MCF 10A (cell line): ENCODE measurements around the gene LMX1B. TPM values are rescaled to one million over a fixed set of nuclear protein-coding genes. Genes with fewer than 3 reads are reported as not detected.

Experiments used
- BruUV-seq: library from RNA; stranded (reverse); fragments of 400-500 nt; replicated peaks from 2 replicates; lab custom pipeline; 2021; lab: Mats Ljungman, UMichigan
- CTCF ChIA-PET: fragments of 300-600 bp; sonication (Branson Sonifier 250); formaldehyde crosslinking; extraction: SDS; loops from one replicate; lab custom pipeline; 2021; ENCODE audit warnings: antibody characterized with exemption, inconsistent platforms; lab: Yijun Ruan, JAX
- POLR2A ChIA-PET: fragments of 300-600, 350-650 bp; sonication (Branson Sonifier 250); formaldehyde crosslinking; extraction: SDS; loops from one replicate; lab custom pipeline; 2020; ENCODE audit warnings: antibody characterized with exemption, inconsistent platforms; lab: Yijun Ruan, JAX
- DNase-seq: peaks from one replicate; pipeline ENCODE4 v3.0.0-alpha.2; 2018; ENCODE audit not compliant: unreplicated experiment
- H3K27ac Mint-ChIP-seq: one replicate; pipeline ENCODE4 v1.8.0; 2022; ENCODE audit warnings: mild to moderate bottlenecking, low read depth, mixed read lengths; ENCODE audit not compliant: unreplicated experiment
- H3K27me3 Mint-ChIP-seq: one replicate; pipeline ENCODE4 v1.8.0; 2022; ENCODE audit warnings: mixed read lengths; ENCODE audit not compliant: insufficient read depth, unreplicated experiment
- H3K36me3 Mint-ChIP-seq: one replicate; pipeline ENCODE4 v1.8.0; 2022; ENCODE audit warnings: mild to moderate bottlenecking, moderate library complexity, mixed read lengths; ENCODE audit not compliant: insufficient read depth, unreplicated experiment
- H3K4me1 Mint-ChIP-seq: one replicate; pipeline ENCODE4 v1.8.0; 2022; ENCODE audit warnings: mixed read lengths; ENCODE audit not compliant: insufficient read depth, unreplicated experiment
- H3K4me3 Mint-ChIP-seq: one replicate; pipeline ENCODE4 v1.8.0; 2022; ENCODE audit warnings: mild to moderate bottlenecking, moderate library complexity, mixed read lengths; ENCODE audit not compliant: unreplicated experiment
- H3K9me3 Mint-ChIP-seq: one replicate; pipeline ENCODE4 v1.8.0; 2022; ENCODE audit warnings: mixed read lengths; ENCODE audit not compliant: unreplicated experiment
- intact Hi-C: fragments of 100-400 bp; cut with micrococcal nuclease; formaldehyde crosslinking; loops from 2 replicates; pipeline ENCODE4 v1.14.1; 2022
- total RNA-seq: library from RNA; stranded (reverse); gene quantifications from 2 replicates; pipeline ENCODE4 v1.2.3, GENCODE V29; 2022
- TF ChIP-seq, protein P1 (sequence below): fragments of 200-600 bp; IDR thresholded peaks from one replicate; pipeline ENCODE4 v1.8.0; 2022; ENCODE audit warnings: antibody characterized with exemption, mild to moderate bottlenecking; ENCODE audit not compliant: unreplicated experiment

Gene LMX1B
- total RNA-seq, 1 experiment from 2014 or later: 3.4 TPM

DNA sequence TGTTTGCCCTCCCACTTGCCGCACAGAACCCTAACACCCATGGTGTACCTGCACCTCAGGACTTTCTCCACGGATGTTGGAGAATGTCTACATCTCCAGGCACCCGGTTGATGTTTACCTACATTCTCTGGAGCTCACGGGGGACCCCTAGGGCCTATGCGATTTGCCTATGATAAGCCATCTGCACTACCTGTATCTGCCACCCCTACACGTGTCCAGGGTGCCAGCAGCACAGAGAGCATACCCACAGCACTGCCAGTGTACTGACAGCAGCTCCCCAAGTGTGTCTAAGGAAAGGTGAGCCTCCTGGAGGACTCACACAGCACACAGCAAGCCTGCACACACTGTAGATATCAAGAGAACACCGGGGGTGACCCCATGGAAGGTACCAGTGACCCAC lies 31.3 kb upstream of the LMX1B start:
- DNase-seq: no peak
- Mint-ChIP-seq H3K4me1 (no peaks in the 10 kb centered on the region), H3K4me3 (no peak overlapping the region), H3K36me3 (no peaks in the 10 kb centered on the region), H3K27ac (no peak overlapping the region), H3K9me3 (no peaks in the 10 kb centered on the region), H3K27me3 (peaks cover 39% of the 10 kb centered on the region)
- intact Hi-C loops: no loop called here
- ChIA-PET CTCF (interaction anchor here (0.7 kb wide), 1 partner anchor 91 kb away, joined by 3 read pairs; no protein-coding TSS in a partner anchor), POLR2A (no interaction called here)
- no TSS peak for BruUV-seq
- TF ChIP-seq, protein P1, sequence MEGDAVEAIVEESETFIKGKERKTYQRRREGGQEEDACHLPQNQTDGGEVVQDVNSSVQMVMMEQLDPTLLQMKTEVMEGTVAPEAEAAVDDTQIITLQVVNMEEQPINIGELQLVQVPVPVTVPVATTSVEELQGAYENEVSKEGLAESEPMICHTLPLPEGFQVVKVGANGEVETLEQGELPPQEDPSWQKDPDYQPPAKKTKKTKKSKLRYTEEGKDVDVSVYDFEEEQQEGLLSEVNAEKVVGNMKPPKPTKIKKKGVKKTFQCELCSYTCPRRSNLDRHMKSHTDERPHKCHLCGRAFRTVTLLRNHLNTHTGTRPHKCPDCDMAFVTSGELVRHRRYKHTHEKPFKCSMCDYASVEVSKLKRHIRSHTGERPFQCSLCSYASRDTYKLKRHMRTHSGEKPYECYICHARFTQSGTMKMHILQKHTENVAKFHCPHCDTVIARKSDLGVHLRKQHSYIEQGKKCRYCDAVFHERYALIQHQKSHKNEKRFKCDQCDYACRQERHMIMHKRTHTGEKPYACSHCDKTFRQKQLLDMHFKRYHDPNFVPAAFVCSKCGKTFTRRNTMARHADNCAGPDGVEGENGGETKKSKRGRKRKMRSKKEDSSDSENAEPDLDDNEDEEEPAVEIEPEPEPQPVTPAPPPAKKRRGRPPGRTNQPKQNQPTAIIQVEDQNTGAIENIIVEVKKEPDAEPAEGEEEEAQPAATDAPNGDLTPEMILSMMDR: no peak

DNA sequence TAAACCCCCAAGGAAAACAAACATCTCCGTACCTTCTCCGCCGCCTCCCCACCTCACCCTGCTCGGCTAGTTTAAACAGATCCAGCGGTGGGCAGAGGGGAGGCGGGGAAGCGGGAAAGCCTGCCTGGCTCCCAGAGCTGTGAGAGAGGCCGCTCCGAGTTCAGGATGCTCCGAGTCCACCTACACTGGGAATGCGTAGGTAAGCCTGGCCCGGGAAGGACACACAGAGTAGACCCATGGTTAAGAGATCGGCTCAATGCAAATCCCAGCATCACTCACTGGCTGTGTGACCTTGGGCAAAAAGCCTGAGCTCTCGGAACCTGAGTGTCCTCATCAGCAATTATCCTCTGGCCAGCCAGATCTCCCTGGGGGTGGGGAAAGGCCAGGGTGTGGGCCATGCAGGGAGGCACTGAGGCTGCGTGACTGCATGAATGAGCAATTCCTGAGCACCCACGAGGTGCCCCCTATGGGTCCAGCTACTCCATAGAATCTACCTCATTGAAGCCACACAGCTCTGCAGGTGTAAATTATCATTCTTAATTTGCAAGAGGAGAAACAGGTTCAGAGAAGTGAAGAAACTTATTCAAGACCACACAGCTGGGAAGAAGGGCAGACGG lies 30.5 kb upstream of the LMX1B start:
- CTCF ChIA-PET: interaction anchor here (0.6 to 0.7 kb wide), 4 partner anchors 14 to 92 kb away, joined by 3 to 4 read pairs (median 3); no protein-coding TSS in a partner anchor
- POLR2A ChIA-PET: interaction anchor here (0.6 kb wide), 1 partner anchor 1527 kb away, joined by 3 read pairs; no protein-coding TSS in a partner anchor
- no peaks in the 10 kb centered on the region for H3K9me3 Mint-ChIP-seq
- no peak overlapping the region for H3K27ac Mint-ChIP-seq
- H3K27me3 Mint-ChIP-seq: peaks cover 39% of the 10 kb centered on the region
- H3K36me3 Mint-ChIP-seq: no peaks in the 10 kb centered on the region
- H3K4me3 Mint-ChIP-seq: no peak overlapping the region
- intact Hi-C loops: no loop called here
- TF ChIP-seq, protein P1: no peak
- no TSS peak for BruUV-seq
- DNase-seq: no peak
- H3K4me1 Mint-ChIP-seq: no peaks in the 10 kb centered on the region

DNA sequence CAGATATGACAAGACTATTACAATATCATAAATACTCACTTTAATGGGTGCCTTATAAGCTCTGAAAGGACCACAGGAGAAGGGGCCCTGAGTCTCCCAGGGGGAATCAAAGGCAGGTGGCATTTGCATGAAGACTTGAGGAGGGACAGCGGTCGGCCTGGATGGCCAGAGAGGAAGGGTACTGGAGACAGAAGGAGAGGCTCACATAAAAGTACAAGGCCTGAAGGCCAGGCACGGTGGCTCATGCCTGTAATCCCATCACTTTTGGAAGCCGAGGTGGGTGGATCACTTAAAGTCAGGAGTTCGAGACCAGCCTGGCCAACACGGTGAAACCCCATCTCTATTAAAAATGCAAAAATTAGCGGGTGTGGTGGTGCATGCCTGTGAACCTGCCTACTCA lies 29.1 kb upstream of the LMX1B start:
- Mint-ChIP-seq H3K36me3 (no peaks in the 10 kb centered on the region), H3K27ac (no peak overlapping the region), H3K4me1 (no peaks in the 10 kb centered on the region), H3K27me3 (peaks cover 39% of the 10 kb centered on the region), H3K4me3 (no peak overlapping the region), H3K9me3 (no peaks in the 10 kb centered on the region)
- DNase-seq: no peak
- CTCF ChIA-PET: interaction anchor here (0.9 kb wide), 1 partner anchor 84 kb away, joined by 3 read pairs; no protein-coding TSS in a partner anchor
- BruUV-seq: no TSS peak
- TF ChIP-seq, protein P1: no peak
- intact Hi-C loops: no loop called here
- POLR2A ChIA-PET: no interaction called here

DNA sequence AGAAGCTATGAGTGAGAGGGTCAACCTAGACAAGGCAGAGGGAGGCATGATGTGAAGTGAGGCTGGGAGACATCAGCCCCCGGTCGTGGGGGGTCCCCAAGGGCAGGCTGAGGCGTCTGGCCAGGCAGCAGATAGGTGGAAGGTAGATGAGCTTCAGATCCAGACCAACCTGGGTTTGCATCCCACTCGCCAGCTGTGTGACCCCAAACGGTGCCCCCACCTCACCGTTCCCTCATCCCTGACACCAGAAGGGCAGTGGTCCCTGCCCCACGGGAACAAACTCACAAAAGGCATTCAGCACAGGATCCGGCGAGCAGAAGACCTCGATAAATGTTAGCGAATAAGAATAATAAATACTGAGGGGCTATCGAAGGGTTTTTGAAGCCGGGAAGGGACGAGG lies 27.5 kb upstream of the LMX1B start:
- H3K4me3 Mint-ChIP-seq: no peak overlapping the region
- no peaks in the 10 kb centered on the region for H3K9me3 Mint-ChIP-seq
- no TSS peak for BruUV-seq
- no peaks in the 10 kb centered on the region for H3K4me1 Mint-ChIP-seq
- ChIA-PET POLR2A (no interaction called here), CTCF (interaction anchor here (0.6 to 1.4 kb wide), 2 partner anchors 27 to 95 kb away, joined by 3 read pairs; no protein-coding TSS in a partner anchor)
- DNase-seq: no peak
- H3K27ac Mint-ChIP-seq: no peak overlapping the region
- H3K36me3 Mint-ChIP-seq: no peaks in the 10 kb centered on the region
- peaks cover 37% of the 10 kb centered on the region for H3K27me3 Mint-ChIP-seq
- TF ChIP-seq, protein P1: no peak
- intact Hi-C loops: no loop called here
